Loucy (cell line): ENCODE measurements around the gene GNG11.

Experiments used
- CTCF ChIP-seq: fragments of 200-600 bp; sonication (generic); conservative IDR thresholded peaks from 2 replicates; pipeline ENCODE4 v1.5.1; 2014; ENCODE audit warnings: mild to moderate bottlenecking, antibody characterized with exemption, low read length
- EZH2phosphoT487 ChIP-seq: fragments of 200-600 bp; IDR thresholded peaks from 2 replicates; pipeline ENCODE4 v1.6.1; 2018; ENCODE audit warnings: antibody characterized with exemption, mild to moderate bottlenecking, moderate library complexity, borderline replicate concordance

GRCh38 chr7:93944673-93945072 lies 23.1 kb downstream of the GNG11 start:
- TF ChIP-seq CTCF, result no peak
- no peak for TF ChIP-seq EZH2phosphoT487
